Activated T-cell treated with anti-CD3 and anti-CD28 coated beads for 4 hours (primary cell): ENCODE results near the gene PLS3.

Experiments used
- DNase-seq: peaks from one replicate; pipeline ENCODE4 v3.0.0-alpha.2; 2020

PLS3 gene

DNA sequence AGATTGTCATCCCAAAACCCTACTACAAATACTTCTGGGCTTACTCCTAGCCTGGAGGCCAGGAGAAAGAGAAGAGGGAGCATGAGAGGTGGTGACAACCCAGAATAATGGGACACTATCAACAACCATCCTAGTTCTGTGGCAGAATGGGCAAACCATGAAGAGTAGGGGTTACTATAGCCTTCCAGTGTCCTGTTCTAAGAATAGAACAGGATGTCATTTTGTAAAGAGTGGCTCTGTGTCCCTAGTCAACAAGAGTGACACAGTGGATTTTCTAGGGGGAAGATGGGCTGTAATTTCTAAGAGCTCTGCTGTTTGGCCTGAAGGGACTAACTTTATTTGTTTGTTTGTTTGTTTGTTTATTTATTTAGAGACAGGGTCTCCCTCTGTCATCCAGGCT is 136.0 kb downstream of the PLS3 start:
- no peak for DNase-seq

DNA sequence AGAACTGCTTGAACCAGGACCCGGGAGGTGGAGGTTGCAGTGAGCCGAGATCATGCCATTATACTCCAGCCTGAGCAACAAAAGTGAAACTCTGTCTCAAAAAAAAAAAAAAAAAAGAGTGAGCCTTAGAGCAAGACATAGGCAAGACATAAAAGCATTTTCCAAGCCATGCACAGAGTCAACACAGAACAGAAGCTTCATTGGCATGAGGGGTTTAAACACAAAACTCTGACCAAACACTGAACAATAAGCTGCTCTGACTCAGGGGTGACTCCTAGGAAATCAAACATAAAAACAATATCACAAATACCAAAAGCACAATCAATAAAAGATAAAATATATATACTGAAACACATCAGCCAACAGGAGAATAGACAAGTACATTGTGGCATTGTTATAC is 136.8 kb downstream of the PLS3 start:
- no peak for DNase-seq
